MM.1S (cell line): ENCODE results near the gene ZCCHC3.

Experiments used
- DNase-seq: peaks from one replicate; pipeline ENCODE4 v3.0.0-alpha.2; 2015
- H2AFZ ChIP-seq: fragments of 300-600 bp; sonication (generic); 2 replicates; pipeline ENCODE4 v1.6.0; 2016; ENCODE audit warnings: antibody characterized with exemption, low read length
- H3F3A ChIP-seq: fragments of 300-600 bp; sonication (generic); 2 replicates; pipeline ENCODE4 v1.6.1; 2016; ENCODE audit warnings: mild to moderate bottlenecking, antibody characterized with exemption, low read length, moderate library complexity, mixed read lengths; ENCODE audit not compliant: insufficient read depth
- H3K27ac ChIP-seq: fragments of 300-600 bp; sonication (generic); 2 replicates; pipeline ENCODE4 v1.5.1; 2016; ENCODE audit warnings: mild to moderate bottlenecking, low read length
- H3K27me3 ChIP-seq: fragments of 300-600 bp; sonication (generic); replicated peaks from 2 replicates; pipeline ENCODE4 v1.6.0; 2016; ENCODE audit warnings: low read length; ENCODE audit not compliant: insufficient read depth
- H3K36me3 ChIP-seq: fragments of 300-600 bp; sonication (generic); replicated peaks from 2 replicates; pipeline ENCODE4 v1.6.1; 2016; ENCODE audit warnings: mild to moderate bottlenecking, low read length, mixed read lengths; ENCODE audit not compliant: insufficient read depth
- H3K4me1 ChIP-seq: fragments of 300-600 bp; sonication (generic); 2 replicates; pipeline ENCODE4 v1.6.1; 2016; ENCODE audit warnings: low read length, mixed read lengths
- H3K4me2 ChIP-seq: fragments of 300-600 bp; sonication (generic); 2 replicates; pipeline ENCODE4 v1.6.0; 2016; ENCODE audit warnings: low read depth, low read length
- H3K4me3 ChIP-seq: fragments of 300-600 bp; sonication (generic); 2 replicates; pipeline ENCODE4 v1.5.1; 2016; ENCODE audit warnings: low read length, mixed read lengths
- H3K79me2 ChIP-seq: fragments of 300-600 bp; sonication (generic); 2 replicates; pipeline ENCODE4 v1.6.1; 2016; ENCODE audit warnings: mixed run types, low read length, mixed read lengths
- H3K9ac ChIP-seq: fragments of 300-600 bp; sonication (generic); 2 replicates; pipeline ENCODE4 v1.6.1; 2016; ENCODE audit warnings: low read length, mixed read lengths
- H3K9me2 ChIP-seq: fragments of 300-600 bp; sonication (generic); replicated peaks from 2 replicates; pipeline ENCODE4 v1.6.1; 2016; ENCODE audit warnings: mild to moderate bottlenecking, low read length, mixed read lengths; ENCODE audit not compliant: insufficient read depth
- H3K9me3 ChIP-seq: fragments of 300-600 bp; sonication (generic); replicated peaks from 2 replicates; pipeline ENCODE4 v1.6.1; 2016; ENCODE audit warnings: mild to moderate bottlenecking, low read length, mixed read lengths; ENCODE audit not compliant: insufficient read depth
- H4K20me1 ChIP-seq: fragments of 300-600 bp; sonication (generic); 2 replicates; pipeline ENCODE4 v1.6.1; 2016; ENCODE audit warnings: mild to moderate bottlenecking, low read length, moderate library complexity, mixed read lengths; ENCODE audit not compliant: insufficient read depth
- EZH2 ChIP-seq: fragments of 300-600 bp; sonication (generic); optimal IDR thresholded peaks from 2 replicates; pipeline ENCODE3; 2017; ENCODE audit warnings: low read depth, mild to moderate bottlenecking, antibody characterized with exemption, low read length, mixed read lengths
- EZH2phosphoT487 ChIP-seq: fragments of 300-600 bp; sonication (generic); IDR thresholded peaks from 2 replicates; pipeline ENCODE4 v1.6.1; 2018; ENCODE audit warnings: antibody characterized with exemption, low read length
- TF ChIP-seq, protein P1 (sequence below): fragments of 300-600 bp; sonication (generic); IDR thresholded peaks from 2 replicates; pipeline ENCODE4 v1.5.1; 2016; ENCODE audit warnings: antibody characterized with exemption, low read length, mixed read lengths

Gene ZCCHC3

DNA sequence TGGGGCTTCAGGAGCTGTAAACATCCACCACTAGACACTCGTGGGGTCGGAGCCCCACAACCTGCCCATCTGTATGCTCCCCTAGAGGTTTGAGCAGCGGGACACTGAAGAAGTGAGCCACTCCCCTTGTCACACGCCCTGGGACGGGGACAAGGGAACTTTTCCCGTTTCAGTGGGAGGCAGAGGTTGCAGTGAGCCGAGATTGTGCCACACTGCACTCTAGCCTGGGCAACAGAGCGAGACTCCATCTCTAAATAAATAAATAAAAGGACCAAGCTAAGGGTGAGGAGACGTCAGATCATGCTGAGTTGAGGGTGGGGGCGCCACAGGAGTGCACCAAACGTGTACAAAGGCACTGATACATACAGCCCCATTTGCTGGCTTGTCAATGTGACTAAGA, 8.4 kb downstream of the ZCCHC3 start:
- no peak overlapping the region for H2AFZ ChIP-seq
- H3F3A ChIP-seq: peaks cover 2% of the 10 kb centered on the region; the same call in 1 of the 2 replicates
- no peaks in the 10 kb centered on the region for H3K9me2 ChIP-seq
- no peak overlapping the region for H3K27ac ChIP-seq
- no peak for DNase-seq
- H3K4me2 ChIP-seq: no peak overlapping the region
- no peaks in the 10 kb centered on the region for H3K36me3 ChIP-seq
- no peak overlapping the region for H3K9ac ChIP-seq
- peaks cover 4% of the 10 kb centered on the region for H3K79me2 ChIP-seq
- H3K4me3 ChIP-seq: no peak overlapping the region
- no peaks in the 10 kb centered on the region for H4K20me1 ChIP-seq
- H3K4me1 ChIP-seq: peaks cover 21% of the 10 kb centered on the region
- TF ChIP-seq, protein P1, sequence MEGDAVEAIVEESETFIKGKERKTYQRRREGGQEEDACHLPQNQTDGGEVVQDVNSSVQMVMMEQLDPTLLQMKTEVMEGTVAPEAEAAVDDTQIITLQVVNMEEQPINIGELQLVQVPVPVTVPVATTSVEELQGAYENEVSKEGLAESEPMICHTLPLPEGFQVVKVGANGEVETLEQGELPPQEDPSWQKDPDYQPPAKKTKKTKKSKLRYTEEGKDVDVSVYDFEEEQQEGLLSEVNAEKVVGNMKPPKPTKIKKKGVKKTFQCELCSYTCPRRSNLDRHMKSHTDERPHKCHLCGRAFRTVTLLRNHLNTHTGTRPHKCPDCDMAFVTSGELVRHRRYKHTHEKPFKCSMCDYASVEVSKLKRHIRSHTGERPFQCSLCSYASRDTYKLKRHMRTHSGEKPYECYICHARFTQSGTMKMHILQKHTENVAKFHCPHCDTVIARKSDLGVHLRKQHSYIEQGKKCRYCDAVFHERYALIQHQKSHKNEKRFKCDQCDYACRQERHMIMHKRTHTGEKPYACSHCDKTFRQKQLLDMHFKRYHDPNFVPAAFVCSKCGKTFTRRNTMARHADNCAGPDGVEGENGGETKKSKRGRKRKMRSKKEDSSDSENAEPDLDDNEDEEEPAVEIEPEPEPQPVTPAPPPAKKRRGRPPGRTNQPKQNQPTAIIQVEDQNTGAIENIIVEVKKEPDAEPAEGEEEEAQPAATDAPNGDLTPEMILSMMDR: no peak
- TF ChIP-seq EZH2 (no peak), EZH2phosphoT487 (no peak)
- H3K27me3 ChIP-seq: no peaks in the 10 kb centered on the region
- no peaks in the 10 kb centered on the region for H3K9me3 ChIP-seq

DNA sequence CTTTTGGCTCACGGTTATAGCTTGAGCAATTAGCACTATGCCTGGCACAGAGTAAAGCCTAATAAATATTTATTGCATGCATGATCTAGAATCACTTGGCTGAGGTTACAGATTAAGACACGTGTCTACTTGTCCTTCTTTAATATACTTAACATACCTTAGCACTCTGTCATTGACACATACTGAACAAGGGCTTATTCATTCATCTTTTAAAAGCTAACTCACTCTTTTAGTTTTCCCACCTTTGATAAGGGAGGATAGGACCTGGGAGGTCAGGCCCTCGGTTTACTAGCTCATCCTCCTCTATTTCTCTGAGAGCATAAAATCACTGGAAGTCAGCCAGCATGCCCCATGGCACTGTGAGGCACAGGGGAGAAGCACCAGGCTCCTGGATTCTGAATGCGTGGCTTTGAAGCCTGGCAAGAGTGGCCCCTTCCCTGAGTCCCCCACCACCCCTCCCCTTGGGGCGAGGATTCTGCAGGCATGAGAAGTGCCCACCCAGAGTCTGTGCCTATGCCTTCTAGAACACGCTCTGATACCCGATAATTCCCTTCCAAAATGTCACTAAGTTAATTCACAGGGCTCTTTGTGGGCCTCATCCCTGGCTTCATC, 11.2 kb downstream of the ZCCHC3 start:
- H3K27ac ChIP-seq: no peak overlapping the region
- TF ChIP-seq EZH2phosphoT487: no peak
- TF ChIP-seq EZH2: no peak
- TF ChIP-seq, protein P1: no peak
- H3F3A ChIP-seq: 0 out of 2 replicates have a peak, but pooled peaks cover 5% of the 10 kb centered on the region
- no peak overlapping the region for H3K9ac ChIP-seq
- H3K79me2 ChIP-seq: no peaks in the 10 kb centered on the region
- no peaks in the 10 kb centered on the region for H3K36me3 ChIP-seq
- H3K9me2 ChIP-seq: no peaks in the 10 kb centered on the region
- no peak overlapping the region for H2AFZ ChIP-seq
- no peaks in the 10 kb centered on the region for H3K9me3 ChIP-seq
- no peaks in the 10 kb centered on the region for H4K20me1 ChIP-seq
- no peaks in the 10 kb centered on the region for H3K27me3 ChIP-seq
- DNase-seq: no peak
- H3K4me2 ChIP-seq: no peak overlapping the region
- no peak overlapping the region for H3K4me3 ChIP-seq
- peaks cover 3% of the 10 kb centered on the region; the same call in 1 of the 2 replicates for H3K4me1 ChIP-seq

DNA sequence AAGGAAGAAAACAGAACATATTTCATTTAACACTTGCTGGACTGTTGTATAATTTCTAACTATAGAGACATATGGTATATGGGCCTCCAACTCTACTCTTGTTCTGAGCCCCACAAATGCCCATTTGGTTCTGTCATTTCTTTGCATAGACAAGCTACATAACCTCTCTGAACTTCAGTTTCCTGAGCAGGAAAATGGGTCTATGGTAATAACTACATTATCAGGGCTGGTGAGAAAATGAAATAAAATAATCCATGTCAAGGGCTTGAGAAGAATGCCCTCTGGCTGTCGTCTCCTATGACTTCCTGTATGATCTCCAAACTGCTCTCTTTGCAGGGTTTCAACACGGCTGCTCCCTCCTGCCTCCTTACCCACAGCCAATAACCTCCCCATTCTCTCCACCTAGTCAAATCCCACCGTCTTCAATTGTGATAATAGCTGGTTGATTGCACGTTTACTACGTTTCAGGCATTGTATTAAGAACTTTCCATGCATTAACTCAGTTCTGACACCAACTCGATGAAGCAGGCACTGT, 12.0 kb downstream of the ZCCHC3 start:
- no peak overlapping the region for H3K4me2 ChIP-seq
- no peaks in the 10 kb centered on the region for H3K79me2 ChIP-seq
- H2AFZ ChIP-seq: peak overlapping the region; percentile 67; the same call in 1 of the 2 replicates
- H3K27me3 ChIP-seq: no peaks in the 10 kb centered on the region
- TF ChIP-seq EZH2 (no peak), EZH2phosphoT487 (no peak)
- TF ChIP-seq, protein P1: no peak
- 0 out of 2 replicates have a peak, but pooled peaks cover 5% of the 10 kb centered on the region for H3F3A ChIP-seq
- H3K9me3 ChIP-seq: no peaks in the 10 kb centered on the region
- H3K36me3 ChIP-seq: no peaks in the 10 kb centered on the region
- H3K4me1 ChIP-seq: peaks cover 3% of the 10 kb centered on the region; the same call in 1 of the 2 replicates
- no peaks in the 10 kb centered on the region for H3K9me2 ChIP-seq
- no peak overlapping the region for H3K9ac ChIP-seq
- DNase-seq: no peak
- H3K4me3 ChIP-seq: no peak overlapping the region
- no peaks in the 10 kb centered on the region for H4K20me1 ChIP-seq
- no peak overlapping the region for H3K27ac ChIP-seq
